Measurements from ENCODE around the gene SASH1.

Gene SASH1

DNA sequence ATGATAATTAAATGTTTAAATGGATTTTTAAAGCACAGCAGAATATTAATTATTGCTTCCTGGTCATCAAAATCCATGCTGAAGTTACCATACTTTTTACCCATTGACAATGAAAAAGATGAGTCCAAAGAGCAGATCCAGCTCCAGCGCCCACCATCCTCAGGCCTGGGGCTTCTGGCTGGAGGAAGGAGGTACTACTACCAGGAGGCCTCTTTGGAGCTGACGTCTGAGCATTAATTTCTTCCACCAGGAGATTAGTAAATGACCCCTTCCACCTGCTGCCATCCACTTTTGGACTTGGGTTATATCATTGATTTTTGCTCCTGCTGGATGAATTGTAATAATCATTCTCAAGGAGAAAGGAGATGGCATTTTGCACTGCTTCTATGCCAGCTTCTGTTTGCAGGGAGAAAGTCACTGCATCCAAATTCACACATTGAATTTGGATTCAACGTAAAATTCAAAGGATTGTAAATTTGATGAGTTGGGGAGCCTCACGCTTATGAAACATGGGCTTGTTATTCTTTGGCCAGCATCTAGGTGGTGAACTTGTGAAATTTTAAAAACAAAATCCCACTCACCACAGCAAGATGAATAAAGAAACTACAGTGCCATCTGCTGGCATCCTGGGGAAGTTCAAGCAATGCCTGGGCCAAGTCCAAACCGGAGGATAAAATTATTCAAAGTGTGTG is 121.8 kb downstream of the SASH1 start:
- DNase-seq = peak; percentile 60

DNA sequence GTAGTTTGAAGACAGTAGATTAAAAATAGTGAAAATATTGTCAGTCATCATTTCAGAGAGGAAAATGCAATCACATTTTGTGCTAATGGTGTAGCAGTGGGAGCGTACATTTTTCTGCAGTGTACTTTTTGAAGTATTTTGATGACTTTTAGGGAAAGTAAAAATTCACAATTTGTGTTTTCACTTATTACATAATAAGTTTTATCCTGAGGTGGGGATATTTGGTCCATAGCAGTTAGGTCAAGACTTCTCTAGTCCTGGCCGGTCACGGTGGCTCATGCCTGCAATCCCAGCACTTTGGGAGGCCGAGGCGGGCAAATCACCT is 122.3 kb downstream of the SASH1 start:
- no peak for DNase-seq

DNA sequence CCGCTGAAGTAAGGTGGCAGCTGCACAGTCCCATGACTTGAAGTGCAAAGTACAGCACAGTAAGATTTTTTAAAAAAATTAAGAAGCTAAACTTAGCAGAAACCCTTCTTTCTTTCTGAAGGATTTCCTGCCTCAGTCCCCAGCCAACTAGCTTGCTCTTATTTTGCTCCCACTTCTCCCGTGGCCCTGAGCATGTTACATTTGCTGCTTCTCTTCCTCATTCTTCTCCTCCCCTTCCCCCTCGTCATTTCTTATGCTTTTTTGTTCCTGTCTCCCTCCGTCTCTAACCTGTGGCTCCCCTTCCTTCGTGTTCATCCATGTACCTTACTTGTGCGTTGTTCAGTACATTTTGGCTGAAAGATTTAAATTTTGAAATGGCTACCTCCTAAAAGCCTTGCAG is 123.0 kb downstream of the SASH1 start:
- DNase-seq = no peak

DNA sequence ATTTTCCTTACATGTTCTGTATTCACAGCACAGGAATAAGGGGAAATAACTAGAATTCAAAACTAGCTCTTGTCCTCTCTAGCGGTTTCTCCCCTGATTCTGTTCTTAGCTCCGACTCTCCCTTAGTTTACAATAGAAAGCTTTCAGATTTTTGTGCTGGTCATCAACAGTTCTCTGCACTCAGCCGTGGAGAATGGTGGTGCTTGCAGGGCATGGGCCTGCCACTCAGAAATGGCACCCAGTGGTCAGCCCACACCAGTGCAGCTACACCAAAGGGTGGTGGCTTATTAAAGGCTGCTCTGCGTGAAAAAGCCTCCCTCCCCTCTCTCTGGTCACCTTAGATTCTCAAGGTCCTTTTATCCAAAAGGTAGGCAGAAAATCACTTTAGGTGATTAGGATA is 123.5 kb downstream of the SASH1 start:
- DNase-seq = no peak

DNA sequence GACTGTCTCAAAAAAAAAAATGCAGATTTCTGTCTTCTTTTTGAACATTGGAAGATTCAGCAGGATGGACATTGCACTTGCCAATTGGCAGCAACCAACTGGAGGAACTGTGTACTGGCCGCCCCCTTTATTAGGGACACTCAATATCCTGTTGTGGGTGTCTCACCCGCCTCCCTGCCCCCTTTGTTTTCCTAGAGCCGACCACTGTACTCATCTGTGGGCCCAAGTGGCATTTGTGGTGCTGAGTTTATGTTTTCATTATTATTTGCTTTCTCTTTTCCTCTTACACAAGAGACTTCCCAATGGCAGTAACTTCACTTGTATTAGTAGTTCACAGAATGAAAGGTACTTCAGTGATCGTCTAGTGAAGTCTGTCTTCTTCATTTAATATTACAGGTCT is 125.3 kb downstream of the SASH1 start:
- DNase-seq = no peak

DNA sequence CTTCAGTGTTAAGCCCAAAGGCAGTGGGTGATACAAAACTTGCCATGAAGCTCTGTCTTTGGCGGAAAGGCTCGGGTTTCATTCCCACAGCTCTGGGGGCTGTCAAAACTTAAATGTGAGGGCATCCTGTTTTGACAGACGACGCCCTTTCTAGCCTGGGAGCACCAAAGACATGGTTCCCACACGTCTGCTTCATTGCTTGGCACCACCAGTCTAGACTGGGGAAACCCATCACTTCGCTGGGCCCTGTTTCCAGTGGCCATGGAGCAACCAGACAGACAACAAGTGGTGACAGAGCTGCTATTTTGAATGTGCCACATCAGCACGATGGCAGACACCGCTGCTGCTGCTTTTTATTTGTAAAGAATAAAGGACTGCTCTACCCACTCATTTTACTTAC is 127.5 kb downstream of the SASH1 start:
- DNase-seq = no peak

DNA sequence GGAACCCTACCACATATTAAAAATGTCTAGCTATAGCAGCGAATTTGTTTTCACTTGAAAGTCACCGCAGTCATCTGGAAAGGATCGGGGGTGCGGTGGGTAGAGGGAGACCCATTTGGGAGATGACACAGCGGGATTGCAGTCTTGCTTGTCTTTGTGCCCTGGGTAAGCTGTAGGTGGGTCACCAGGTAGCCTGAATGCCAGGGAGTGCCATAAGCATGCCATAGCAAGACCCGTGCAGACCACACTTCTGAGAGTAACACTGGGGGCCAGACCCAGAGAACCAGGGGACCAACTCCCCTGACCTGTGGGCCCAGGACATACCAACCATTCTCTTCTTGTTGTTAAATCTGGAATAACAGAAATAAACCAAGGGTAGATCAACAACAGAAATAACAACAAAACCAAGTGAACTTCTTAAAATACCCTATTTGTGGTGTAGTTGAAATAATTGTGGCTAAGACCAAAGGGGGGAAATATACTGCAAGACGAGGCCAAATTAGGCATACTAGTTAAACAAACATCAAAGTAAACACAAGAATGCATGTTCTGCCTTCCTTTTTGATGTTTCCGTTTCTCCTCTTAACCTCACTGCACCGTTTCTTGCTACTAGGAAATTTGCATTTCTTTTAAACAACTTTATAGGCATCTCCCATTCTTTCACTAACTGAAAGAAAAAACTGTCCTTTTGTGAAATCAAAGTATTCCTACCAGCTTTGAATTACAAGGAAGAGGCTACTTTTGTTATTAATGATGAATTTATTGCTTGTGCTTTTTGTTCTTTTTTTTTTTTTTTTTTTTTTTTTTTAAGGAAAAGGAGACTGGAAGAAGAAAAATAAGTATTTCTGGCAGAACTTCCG is 128.2 kb downstream of the SASH1 start:
- no peak for DNase-seq

DNA sequence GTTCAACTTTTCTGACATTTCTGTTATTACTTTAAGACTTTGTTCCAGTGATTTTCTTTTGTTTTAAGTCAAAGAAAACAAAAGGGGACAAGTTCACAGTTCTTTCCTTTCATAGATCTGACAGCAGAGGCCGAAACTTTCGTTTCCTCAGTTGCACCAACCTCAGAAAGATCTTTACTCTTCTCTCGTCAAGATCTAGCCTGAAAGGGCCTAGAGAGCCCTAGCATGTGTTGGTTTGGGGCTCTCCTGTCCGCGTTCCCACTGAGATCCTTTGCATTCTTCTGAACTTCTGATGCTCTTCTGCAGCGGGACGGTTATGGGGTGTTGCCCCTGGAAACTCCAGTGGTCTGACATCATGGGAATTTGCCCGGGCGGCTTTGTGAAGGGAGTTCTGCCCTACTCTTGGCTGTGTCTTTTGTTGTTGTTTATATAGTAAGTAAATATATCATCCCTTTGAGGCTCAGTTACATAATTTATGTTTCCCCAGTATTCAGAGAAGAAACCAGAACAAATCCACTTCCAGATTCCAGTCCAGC is 129.1 kb downstream of the SASH1 start:
- DNase-seq = no peak

DNA sequence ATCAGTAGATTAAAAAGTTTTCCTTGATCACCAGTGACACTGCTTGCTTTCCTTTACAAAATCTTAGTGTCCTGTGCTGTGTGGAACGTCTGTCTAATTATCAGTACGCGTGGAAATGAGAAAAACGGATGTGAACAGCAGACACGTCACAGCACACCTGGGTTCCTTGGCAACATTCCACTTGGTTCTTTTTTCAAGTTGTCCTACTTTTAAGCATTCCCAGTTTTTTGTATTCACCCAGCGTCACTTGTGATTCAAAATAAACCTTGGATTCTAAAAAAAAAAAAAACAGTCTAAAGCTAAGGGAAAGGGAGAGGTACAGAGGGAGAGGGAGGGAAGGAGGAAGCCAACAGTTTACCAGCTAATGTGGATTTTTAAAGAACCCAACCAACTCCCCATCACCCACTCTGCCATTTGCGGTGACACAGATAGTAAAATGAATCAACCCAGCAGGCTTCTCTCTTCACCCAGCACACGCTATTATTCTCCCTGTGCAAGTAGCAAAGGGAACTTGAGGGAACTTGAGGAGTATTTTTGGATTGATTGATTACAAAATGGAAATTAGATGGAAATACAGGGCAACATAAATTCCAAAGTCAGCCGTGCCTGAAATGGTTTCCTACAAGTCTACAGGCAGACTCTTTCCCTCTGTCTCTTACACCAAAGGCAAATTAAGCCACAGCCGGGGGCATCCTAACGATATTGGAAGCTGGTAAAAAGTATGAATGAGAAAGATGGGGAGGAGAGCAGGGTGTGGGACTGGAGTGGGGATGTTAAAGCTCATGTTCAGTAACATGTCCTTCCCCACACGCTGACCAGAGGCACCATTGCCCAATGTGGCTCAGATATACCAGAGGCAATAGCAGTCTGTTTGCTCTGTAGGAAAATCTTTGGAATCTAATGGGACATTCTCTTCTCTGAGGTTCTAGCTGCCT is 129.8 kb downstream of the SASH1 start:
- no peak for DNase-seq

DNA sequence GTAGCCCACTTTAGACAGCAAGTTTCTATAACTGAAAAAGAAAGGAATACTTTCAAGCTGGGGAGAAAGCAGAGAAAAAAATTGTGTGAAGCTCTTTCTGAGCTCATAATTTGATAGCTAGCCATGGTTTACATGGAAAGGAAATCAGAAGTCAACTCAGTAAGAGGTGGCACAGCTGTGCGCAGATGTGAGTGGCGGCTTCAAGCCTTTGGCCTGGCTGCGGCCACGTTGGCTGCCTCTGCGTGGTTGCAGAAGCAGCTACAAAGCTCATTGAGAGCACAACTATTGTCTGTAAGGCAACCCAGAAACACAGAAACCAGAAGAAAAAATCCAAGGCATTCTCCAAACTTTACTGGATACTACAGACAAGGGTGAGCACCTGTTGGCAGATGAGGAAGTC is 136.9 kb downstream of the SASH1 start:
- no peak for DNase-seq

DNA sequence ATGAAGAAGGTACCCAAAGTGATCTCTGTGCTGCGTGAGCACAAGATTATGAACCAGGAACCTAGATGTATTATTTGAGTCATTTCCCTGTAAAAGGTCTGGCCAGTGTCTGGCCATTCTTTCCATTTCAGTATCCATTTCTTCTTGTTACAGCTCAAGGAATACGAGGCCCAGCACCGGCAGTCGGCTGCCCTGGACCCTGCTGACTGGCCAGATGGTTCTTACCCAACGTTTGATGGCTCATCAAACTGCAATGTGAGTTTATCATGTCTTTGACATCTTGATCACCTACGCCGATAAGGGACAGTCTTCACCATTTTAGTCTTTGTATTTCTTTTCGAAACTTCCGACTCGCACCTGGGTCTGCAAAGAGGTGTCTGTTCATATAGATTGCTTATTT is 144.8 kb downstream of the SASH1 start:
- DNase-seq = no peak

DNA sequence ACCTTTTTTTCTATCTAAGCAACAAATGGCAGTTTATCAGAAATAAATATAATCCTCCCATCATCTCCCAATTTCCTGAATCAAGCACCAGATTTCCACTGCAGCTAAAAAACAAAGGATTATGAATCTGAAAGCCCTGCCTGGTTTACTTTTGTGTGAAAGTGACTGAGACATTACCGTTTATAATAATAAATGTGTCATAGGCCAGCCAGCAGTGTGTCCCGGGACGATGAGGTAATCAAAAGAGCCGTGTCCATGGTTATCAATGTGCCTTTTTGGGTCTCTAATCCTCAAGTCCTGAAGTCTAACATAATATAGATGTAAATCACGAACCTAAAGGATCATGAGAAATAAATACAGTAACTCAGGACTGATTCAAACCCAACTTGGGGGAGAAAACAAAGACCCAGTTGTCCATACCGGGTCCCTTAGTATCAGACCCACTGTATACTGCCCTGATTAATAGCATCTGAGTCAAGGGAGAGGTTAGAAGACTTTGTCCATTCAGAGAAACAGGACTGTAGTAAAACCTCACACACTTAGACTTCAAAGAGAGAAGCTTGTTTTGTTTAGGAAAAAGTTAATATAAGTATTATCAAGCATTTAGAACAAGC is 149.1 kb downstream of the SASH1 start:
- DNase-seq = no peak

DNA sequence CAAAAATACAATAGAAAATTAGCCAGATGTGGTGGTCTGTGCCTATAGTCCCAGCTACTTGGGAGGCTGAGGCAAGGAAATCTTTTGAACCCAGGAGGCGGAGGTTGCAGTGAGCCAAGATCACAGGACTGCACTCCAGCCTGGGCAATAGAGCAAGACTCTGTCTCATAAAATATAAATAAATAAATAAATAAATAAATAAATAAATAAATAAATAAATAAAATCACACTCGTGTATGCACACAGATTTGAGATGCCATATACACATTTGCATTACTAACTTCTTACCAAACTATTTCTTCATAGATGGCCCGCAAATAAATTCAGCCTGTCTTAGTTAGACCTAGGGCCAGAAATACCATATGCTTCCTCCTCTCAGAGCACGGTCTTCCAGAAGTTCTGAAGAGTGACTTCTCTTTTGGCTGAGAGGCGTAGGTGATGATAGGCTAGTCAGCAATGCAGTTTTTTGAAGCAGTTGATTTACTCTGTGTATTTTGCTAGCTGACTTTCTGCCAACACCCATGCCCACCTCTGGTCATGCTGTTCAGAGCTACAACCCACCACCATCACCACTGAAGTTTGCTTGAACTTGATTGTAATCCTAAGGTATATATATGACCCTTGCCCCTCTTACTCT is 150.1 kb downstream of the SASH1 start:
- DNase-seq = no peak

DNA sequence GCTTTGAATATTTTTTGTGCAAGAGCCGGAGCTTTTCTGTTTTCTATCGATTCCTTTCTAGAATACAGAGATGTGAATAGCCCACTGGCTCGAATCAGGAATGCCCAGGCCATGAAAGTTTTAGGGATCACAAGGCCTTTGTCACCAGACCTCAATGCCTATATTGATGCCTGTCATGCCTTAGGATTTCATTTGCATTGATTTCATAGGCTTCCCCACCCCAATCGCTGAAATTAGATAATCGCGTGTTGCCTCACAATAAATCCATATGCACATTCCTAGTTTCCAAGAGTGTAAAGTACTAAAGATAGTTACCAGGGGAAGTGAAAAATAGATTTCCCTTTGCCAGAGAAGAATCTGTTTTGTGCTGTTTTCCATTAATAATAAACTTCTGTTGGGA is 150.8 kb downstream of the SASH1 start:
- DNase-seq = no peak

DNA sequence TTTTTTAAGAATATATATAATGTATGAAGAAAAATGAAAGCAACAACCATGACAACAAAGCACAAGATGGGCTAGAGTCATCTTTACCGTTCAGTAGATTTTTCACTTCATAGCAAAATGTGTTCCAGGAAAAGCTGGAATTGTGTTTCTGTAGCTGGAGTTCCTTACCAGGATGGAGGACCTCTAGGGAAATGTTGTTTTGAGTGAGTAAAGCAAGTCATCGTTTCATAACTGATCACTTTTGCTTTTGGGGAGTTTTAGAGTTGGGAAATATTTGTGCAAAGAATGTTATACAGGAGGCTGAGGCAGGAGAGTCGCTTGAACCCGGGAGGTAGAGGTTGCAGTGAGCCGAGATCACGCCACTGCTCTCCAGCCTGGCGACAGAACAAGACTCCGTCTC is 151.6 kb downstream of the SASH1 start:
- DNase-seq = no peak

DNA sequence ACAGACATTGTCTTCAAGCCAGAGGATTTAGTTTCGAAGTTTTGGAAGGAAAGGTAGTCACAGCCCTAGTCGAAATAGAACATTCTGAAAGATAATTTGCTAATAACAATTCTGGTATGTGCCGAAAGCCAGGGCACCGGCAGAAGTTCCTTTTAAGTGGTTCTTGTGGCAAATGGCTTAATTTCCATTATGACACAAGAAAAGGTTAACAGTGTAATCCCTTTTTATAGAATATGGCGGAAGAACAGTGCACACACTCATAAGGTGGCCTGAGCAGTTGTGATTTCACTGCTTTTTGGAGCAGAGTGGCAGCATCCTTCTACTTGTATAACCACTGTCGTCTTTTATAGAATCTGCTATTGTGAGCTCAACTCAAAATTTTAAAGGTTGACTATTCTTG is 152.4 kb downstream of the SASH1 start:
- DNase-seq = no peak

DNA sequence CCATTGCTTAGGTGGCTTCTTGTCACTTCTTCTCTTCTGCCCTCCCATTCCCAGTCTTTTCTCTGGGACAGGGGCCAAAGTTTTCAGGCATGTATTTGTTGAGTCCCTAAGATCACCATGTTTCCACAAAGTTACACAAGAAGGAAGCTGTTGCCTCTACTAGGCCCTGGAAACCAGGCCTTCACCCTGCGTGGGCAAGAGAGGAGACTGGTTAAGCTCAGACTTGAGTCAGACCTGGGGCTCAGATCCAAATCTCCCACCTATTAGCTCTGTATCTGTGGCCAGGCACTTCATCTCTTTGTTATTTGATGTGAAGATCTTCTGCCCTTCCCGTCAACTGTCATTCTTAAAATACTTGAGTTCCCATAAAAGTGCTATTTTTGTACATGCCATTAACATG is 154.6 kb downstream of the SASH1 start:
- no peak for DNase-seq

DNA sequence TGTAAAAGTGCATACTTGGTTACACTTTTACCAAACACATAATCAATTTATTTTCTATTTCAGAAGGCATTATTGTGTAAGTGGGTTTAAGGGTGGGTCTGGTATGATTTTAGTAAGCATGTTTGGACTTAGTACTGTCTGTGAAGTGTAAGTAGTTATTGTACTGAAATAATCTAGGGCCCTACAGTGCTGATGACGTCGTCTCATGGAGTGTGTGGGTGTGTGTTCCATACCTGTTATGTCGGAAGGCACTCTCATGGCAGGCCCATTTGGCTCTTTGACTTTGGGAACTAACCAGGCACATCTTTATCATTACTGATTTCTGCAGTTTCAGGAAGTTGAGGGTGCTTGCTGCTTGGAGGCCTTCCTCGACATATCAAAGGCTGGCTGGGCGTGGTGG is 155.1 kb downstream of the SASH1 start:
- no peak for DNase-seq

DNA sequence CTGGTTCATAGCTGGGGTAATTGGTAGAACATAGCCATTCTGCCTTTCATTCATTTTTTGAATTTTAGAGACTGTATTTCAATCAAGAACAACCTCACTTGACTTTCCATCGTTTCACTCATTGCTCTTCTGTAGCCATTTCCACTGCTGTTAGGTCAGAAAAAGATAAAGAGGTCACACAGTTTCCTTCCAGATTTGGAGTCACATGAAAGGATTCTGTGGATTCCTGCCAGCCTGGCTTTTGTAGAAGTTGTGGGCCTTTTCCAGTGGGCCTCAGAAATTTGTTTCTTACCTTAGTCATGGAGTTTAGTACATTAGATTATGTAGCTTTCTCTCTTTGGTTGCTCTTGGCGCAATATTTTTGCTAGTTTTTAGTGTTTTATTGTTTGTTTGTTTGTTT is 157.8 kb downstream of the SASH1 start:
- DNase-seq = no peak

DNA sequence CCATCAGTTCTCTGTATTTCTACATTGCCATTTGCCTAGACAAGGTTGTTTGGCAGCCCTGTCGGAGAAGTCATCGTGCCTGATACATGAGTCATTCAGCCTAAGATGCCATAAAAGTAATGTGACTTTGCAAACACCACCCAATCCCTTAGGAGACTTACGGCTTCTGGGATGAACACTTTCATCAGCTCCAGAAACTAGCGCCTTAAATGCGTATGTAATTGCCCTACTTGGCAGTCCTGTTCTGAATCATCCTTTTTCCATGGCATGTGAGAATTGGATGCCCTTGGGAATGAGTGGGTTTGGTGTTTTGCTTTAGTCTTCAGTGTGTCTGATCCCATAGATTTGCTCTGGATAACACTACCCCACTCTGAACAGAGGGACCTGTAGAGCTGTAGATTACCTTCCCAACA is 158.5 kb downstream of the SASH1 start:
- DNase-seq = no peak

DNA sequence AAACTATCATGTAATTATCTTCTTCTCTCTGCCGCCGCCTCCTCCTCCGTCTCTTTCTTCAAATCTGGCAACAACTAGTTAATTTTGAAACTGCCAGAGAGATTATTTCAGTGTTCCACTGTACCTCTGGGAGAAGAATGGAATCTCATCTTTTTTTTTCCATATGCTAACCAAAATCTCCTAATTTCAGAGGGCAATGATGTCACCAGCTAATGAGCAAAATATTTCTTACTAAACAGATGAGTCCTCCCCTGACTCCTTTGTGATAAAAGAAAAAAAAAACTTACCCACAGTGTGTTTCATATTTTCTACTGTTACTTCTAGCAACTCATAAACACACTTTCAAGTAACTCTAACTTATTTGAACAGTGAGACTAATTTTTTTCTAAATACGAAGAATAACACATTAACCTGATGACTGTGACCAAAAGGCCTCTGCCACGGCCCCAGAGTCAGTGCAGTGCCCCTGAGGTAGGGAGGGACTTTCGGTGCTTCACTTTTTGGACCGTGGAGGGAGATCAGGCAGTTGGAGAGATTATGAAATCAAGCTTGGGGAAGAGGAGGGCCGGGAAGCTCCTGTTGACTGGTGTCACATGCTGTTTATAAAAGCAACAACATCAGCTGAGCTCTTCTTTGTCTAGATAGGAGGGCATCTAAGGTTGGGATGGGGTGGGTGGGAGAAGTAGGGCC is 159.6 kb downstream of the SASH1 start:
- DNase-seq = no peak

DNA sequence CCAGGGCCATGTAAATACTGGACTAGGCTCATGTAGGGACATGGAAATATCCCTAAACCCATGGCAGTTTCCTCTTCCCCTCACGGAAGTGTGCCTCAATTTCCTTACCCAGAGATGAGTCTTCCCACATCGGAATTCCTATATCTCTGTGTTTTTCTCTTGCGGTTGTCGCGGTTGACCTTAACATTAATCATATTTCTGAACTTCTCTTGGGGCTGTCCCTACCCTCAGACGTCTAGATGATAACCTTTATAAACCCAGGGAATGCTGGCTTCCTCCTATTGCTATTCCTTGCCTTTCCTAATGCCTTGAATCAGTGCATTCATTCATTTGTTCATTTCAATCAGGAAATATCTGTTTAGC is 160.1 kb downstream of the SASH1 start:
- DNase-seq = no peak
